D341Med (cell line): ENCODE data around the gene SLC50A1.

Source experiments
- DNase-seq: peaks from one replicate; pipeline ENCODE4 v3.0.0; 2012; ENCODE audit warnings: low spot score

The SLC50A1 gene

GRCh38 chr1:155135415-155136028, at the start of gene SLC50A1:
Gene SLC50A1 (plus strand): TSS chr1:155135852. CDS start chr1:155135912, 60 bp downstream.
- peak; percentile 99 for DNase-seq

GRCh38 chr1:155086128-155086741, 49.4 kb upstream of the SLC50A1 start:
- peak; percentile 91 for DNase-seq

GRCh38 chr1:155086856-155087535, 48.7 kb upstream of the SLC50A1 start:
- DNase-seq, result peak; percentile 17

GRCh38 chr1:155091071-155092051, 44.3 kb upstream of the SLC50A1 start:
- peak; percentile 95 for DNase-seq

GRCh38 chr1:155092131-155092530, 43.5 kb upstream of the SLC50A1 start:
- peak; percentile 25 for DNase-seq

- DNase-seq, result peak; percentile 21
Observed at GRCh38 chr1:155092641-155093040, 43.0 kb upstream of the SLC50A1 start.

- peak; percentile 69 for DNase-seq
Observed at GRCh38 chr1:155093911-155094621, 41.6 kb upstream of the SLC50A1 start.

GRCh38 chr1:155094622-155094948, 41.1 kb upstream of the SLC50A1 start:
- no peak for DNase-seq

GRCh38 chr1:155099331-155099730, 36.3 kb upstream of the SLC50A1 start:
- DNase-seq, result no peak

GRCh38 chr1:155103325-155103724, 32.3 kb upstream of the SLC50A1 start:
- no peak for DNase-seq

- no peak for DNase-seq
Observed at GRCh38 chr1:155104605-155105534, 30.8 kb upstream of the SLC50A1 start.

GRCh38 chr1:155105604-155106011, 30.0 kb upstream of the SLC50A1 start:
- DNase-seq, result no peak

- no peak for DNase-seq
Observed at GRCh38 chr1:155106862-155107261, 28.8 kb upstream of the SLC50A1 start.

- DNase-seq, result no peak
Observed at GRCh38 chr1:155107309-155108264, 28.1 kb upstream of the SLC50A1 start.

GRCh38 chr1:155108296-155108695, 27.4 kb upstream of the SLC50A1 start:
- DNase-seq, result no peak

GRCh38 chr1:155110381-155110780, 25.3 kb upstream of the SLC50A1 start:
- peak; percentile 67 for DNase-seq

- DNase-seq, result no peak
Observed at GRCh38 chr1:155110826-155111225, 24.8 kb upstream of the SLC50A1 start.

GRCh38 chr1:155113450-155113980, 22.1 kb upstream of the SLC50A1 start:
- no peak for DNase-seq
